Hippocampal formation (tissue), 2 donors: Measurements from ENCODE around the gene PATZ1.
"Not testable (repeated sequence)": the region's sequence is repeated elsewhere in the genome, so short reads cannot be mapped to it uniquely, and the experiment has no call there.

Source experiments
- DNase-seq, 2 donors: peaks; one replicate each; lab custom pipeline; 2025; lab: John Stamatoyannopoulos, UW

Gene PATZ1, protein sequence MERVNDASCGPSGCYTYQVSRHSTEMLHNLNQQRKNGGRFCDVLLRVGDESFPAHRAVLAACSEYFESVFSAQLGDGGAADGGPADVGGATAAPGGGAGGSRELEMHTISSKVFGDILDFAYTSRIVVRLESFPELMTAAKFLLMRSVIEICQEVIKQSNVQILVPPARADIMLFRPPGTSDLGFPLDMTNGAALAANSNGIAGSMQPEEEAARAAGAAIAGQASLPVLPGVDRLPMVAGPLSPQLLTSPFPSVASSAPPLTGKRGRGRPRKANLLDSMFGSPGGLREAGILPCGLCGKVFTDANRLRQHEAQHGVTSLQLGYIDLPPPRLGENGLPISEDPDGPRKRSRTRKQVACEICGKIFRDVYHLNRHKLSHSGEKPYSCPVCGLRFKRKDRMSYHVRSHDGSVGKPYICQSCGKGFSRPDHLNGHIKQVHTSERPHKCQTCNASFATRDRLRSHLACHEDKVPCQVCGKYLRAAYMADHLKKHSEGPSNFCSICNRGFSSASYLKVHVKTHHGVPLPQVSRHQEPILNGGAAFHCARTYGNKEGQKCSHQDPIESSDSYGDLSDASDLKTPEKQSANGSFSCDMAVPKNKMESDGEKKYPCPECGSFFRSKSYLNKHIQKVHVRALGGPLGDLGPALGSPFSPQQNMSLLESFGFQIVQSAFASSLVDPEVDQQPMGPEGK

DNA sequence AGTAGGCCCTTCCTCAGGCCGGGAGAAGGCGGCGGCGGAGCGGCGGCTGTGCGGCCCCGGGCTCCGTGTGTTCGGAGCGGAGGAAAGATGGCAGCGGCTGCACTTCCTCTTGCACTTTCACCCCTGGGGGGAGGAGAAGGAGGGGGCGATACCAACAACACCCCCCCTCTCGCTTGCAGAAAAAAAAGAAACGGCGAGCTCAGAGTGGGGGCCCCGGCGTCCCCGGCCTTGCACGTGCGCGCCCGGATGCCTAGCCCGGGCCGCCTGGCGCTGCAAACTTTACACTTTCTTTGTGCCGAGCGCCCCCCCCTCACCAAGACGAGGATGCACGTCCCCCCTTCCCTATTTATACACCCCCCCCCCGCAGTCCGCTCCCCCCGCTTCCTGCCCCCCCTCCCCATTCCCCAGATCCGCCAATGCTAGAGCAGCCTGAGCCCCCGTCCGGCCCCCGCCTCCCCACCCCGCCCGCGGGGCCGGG lies at the start of gene PATZ1:
Gene PATZ1, minus strand, starts transcription at position 92 of the 478 bp plus-strand sequence. CDS start 744 bp downstream, outside the sequence.
- DNase-seq = peak; percentile 78 to 84

DNA sequence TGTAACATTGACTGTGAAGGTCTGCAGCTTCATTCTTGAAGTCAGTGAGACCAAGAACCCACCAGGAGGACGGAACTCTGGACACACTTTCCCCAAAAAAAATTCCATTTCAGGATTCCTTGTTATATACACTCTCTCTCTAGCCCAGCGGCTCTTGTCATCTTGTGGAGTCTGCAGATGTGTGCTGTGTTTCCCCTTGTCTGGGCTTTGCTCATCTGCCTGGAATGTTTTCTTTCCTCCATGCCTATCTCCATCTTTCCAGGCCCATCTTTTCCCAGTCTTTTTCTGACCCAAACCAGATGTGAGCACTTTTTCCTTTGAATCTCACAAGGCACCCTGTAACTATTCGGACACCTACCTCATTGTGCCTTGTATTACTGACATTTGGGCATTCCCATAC lies 48.2 kb upstream of the PATZ1 start:
- no peak for DNase-seq

DNA sequence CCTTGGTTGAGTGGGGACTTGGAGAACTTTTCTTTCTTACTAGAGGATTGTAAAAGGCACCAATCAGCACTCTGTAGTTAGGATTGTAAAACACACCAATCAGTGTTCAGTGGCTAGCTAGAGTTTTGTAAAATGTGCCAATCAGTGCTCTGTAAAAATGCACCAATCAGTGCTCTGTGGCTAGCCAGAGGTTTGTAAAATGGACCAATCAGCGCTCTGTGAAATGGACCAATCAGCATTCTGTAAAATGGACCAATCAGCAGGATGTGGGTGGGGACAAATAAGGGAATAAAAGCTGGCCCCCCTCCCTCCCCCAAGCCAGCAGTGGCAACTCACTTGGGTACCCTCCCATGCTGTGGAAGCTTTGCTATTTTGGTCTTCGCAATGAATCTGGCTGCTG lies 47.7 kb upstream of the PATZ1 start:
- no peak for DNase-seq

DNA sequence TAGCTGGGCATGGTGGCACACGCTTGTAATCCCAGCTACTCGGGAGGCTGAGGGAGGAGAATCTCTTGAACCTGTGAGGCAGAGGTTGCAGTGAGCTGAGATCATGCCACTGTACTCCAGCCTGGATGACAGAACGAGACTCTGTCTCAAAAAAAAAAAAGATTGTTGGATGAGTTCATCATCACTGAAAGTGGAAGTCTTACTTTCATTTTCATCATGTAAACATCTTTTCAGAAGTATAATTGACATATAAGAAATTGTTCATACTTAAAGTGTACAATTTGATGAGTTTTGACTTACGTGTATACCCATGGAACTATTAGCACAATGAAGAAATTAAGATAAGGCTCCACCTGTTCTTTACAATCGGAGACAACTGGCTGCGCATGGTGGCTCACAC lies 32.5 kb upstream of the PATZ1 start:
- not testable (repeated sequence) for DNase-seq

DNA sequence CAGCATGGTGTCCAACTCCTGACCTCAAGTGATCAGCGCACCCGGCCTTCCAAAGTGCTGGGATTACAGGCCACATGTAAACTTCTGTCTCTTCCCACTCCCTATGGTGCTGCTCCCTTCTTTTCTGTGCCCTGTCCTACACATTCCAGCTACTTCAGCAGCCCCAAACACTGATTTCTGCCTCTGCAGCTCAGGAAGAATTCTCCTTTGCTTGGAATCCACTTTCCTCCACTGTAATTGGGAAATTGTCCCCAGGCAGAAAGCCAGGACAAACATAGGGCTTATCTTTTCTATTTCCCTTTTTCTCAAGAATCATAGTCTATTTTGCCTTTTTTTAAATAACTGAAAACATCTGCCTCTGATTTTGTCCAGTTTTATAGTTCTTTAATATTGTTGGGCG lies 32.0 kb upstream of the PATZ1 start:
- DNase-seq = no peak

DNA sequence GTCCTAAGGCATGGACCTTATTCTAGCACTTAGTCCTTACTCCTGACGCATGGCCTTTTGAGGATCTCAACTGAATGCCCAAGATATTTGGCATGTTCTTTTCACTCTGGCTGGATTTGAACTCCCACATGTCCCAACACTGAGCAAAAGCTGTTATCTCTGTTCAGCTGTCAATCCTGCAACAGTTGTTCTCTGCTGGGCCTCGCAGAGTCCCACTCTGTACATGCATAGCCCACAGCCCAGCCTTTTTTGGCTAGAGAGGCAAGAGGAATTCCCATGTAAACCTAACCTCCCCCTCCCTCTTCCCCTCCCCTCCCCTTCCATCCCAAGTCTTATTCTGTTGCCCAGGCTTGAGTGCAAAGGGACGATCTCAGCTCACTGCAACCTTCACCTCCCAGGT lies 31.5 kb upstream of the PATZ1 start:
- no peak for DNase-seq

DNA sequence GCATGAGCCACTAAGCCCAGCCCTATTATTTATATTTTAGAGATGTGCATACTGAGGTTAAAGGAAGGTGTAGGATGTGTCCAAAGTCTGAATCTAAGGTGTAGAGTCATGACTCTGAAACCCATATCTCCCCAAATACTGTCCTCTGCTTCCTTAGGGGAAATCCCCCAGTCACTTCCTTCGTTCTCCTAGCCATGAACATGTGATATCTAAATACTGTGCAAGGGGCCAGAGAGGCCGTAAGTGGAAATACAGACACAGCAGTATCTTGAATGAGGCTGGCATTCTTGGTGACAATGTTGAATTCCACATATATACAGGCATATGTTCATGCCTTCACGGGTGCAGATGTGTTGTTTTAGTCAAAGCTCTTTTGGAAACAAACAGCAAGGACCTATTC lies 21.3 kb upstream of the PATZ1 start:
- DNase-seq = no peak

DNA sequence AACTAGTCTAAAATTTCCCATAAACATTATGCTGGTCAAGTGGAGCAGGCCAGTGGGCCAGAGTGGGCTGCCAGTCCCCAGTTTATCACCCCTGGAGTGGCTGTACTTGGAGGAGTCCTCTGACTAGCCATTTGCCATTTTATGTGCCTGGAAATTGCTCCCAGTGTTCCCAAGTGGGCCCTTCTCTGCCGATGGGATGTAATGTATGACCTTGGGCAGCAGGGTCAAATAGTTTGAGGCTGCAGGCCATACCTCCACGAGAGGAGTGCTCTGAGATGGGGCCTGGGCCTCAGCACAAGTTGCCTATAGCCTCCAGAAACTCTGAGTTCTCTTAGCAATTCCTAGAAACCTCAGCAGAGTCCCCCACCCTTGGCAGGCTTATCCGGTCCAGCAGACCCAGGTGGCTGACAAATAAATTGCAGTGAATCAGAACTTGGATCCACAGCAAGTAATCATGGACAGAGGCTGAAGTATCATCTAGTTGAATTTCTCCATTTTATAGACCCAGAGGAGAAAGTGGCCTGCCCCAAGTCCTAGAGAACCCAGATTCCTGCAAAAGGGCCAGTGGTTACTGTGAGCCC lies 17.8 kb upstream of the PATZ1 start:
- no peak for DNase-seq

DNA sequence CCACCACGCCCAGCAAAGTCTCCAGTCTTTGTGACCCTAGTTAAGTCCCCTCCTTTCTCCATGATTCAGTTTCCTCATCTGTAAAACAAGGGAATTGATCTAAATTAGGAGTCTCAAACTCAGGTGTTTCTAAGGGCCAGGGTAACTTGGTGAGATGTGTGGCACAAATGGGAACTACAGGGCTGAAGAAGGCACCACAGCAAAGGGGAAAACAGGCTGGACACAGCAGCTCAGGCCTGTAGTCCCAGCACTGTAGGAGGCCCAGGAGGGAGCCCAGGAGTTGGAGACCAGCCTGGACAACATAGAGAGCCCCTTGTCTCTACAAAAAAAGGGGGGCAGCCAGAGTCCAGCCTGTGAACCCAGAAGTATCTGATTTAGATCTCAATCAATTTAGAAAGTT lies 15.6 kb upstream of the PATZ1 start:
- no peak for DNase-seq

DNA sequence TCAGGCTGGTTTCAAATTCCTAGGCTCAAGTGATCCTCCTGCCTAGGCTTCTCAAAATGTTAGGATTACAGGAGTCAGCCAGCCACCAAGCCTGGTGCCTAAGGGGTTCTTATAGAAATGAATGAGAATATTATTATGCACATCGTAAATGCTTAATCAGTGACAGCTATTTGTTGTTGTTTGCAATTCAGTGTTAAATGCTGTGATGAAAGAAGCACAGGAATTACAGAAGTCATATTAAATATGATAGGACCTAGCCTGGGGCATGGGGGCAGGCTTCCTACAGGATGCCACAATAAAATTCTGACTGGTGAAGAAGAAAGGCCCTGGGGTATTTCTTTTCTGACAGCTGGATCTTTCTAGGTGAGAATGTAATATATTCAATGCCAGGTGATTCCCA lies 13.9 kb upstream of the PATZ1 start:
- DNase-seq = no peak

DNA sequence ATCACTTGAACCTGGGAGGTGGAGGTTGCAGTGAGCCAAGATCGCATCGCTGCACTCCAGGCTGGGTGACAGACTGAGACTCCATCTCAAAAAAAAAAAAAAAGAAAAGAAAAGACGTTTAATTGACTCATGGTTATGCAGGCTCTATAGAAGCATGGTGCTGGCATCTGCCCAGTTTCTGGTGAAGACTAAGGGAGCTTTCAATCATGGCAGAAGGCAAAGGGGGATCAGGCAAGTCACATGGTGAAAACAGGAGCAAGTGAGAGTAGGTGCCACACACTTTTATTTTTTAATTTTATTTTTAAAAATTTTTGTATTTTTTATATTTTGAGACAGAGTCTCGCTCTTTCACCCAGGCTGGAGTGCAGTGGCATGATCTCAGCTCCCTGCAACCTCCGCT lies 8.4 kb upstream of the PATZ1 start:
- no peak for DNase-seq

DNA sequence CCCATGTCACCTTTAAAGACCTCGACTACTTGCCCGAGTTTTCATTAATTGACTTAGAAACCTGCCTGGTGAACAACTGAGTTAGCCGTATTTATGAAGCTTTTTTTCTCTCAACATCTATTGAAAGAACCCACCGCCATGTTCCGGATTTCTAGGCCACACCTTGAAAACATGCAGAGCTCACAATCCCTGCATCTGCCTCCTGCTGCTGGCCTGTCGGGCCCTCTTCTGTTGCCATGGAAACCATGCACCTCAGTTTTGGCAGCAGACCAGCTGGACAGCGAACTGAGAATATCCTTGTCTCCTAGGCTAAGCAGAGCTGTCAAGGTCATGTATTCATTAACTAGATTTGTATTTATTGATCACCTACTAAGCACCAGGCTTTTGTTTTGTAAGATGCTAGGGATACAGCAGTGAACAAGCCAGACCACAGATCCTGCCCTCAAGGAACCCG lies 4.3 kb upstream of the PATZ1 start:
- DNase-seq = no peak

DNA sequence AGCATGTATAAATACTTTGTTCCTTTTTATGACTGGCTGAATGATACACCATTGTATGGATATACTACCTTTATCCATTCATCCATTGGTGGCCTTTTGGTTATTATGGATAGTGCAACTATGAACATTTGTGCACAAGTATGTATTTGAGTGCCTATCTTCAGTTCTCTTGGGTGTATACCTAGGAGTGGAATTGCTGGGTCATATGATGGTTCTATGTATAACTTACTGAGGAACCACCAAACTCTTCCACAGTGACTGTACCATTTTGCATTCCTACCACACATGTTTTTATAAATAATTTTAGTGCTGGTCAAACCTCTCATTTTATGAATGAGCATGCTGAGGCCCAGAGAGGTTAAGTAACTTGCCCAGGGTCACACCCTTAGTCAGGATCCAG lies 3.8 kb upstream of the PATZ1 start:
- DNase-seq = no peak

DNA sequence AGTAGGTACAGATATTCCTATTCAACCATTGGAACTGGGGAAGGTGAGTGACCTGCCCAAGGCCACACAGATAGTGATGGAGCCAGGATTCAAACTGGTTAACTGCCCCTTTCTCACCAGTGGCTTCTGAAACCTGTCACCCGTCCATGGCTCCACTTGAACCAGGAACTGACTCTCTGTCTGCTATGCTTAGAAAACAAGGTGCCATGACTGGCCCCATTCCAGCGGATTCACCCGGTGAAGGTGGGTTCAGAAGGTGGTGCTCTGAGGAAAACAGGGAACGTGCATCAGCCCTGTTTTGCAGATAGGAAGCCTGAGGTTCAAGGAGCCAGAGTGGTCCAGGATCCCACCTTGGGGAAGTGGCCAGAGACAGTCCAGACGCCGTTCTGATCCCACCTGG lies 2.6 kb upstream of the PATZ1 start:
- DNase-seq = no peak

DNA sequence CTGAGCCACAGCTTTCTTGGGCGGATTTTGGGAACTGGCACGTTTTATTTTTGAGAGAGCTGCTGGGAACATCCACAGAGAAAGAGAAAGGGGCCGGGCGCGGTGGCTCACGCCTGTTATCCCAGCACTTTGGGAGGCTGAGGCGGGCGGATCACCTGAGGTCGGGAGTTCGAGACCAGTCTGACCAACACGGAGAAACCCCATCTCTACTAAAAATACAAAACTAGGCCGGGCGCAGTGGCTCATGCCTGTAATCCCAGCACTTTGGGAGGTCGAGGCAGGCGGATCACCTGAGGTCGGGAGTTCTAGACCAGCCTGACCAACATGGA lies 1.8 kb upstream of the PATZ1 start:
- not testable (repeated sequence) for DNase-seq

DNA sequence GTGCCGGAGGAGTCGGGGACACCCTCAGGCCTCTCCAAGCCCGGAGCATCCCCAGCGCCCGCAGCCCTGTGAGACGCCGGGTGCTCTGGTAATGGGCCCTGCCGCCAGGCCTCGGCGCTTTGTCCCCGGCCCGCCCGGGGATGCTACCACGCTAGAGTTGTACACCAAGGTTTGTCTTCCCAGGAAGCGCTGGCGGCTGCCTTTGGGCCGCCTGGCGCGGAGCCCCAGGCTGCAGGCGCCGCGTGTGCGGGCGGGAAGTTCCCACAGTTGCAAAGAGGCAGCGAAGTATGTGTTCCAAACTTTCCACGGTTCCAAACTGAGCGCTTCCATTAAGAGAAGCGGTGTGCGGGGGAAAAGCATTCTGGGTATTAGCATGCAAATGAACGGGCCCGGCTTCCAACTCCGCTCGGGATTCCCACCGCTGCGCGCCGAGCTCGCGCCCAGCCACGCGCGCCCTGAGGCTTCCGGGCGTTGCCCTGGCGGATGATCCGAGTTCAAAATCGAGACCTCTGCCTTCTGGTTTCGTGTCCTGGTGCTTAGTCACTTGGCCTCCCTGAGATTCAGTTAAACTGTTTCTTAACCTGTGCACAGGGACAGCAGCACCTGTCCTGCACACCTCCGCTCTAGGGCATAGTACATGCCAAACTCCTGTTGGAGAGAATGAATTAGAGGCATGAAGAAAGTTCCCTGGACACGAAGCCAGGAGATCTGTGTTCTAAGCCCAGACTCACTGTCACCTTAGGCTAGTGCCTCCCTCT lies 1.3 kb upstream of the PATZ1 start:
- DNase-seq = peak; percentile 47 to 68

DNA sequence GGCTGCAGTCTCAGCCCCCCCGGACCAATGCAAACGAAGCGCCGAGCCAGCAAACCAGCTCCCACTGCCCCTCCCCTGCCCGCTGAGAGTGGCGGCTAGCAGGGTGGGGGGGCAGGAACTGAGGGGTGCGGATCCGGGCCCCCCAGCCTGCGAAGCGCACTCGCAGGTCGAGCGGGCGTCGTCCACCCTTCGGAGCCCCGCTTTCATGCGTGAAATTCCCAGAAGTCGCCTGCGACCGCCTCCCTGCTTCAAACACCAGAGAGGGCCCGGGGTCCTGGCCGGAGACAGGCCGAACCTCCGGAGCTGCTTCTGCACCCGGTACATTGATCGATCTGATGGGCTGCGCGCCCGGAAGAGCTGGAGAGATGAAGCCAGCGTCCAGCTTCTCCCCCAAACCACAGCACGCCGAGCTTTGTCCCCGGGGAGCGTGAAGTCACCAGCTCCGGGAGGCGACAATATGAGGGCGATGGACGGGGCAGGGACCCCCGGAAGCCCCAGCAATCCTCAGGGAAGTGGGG lies 646 bp upstream of the PATZ1 start:
- peak in 1 of 2 donors; percentile 41 for DNase-seq

DNA sequence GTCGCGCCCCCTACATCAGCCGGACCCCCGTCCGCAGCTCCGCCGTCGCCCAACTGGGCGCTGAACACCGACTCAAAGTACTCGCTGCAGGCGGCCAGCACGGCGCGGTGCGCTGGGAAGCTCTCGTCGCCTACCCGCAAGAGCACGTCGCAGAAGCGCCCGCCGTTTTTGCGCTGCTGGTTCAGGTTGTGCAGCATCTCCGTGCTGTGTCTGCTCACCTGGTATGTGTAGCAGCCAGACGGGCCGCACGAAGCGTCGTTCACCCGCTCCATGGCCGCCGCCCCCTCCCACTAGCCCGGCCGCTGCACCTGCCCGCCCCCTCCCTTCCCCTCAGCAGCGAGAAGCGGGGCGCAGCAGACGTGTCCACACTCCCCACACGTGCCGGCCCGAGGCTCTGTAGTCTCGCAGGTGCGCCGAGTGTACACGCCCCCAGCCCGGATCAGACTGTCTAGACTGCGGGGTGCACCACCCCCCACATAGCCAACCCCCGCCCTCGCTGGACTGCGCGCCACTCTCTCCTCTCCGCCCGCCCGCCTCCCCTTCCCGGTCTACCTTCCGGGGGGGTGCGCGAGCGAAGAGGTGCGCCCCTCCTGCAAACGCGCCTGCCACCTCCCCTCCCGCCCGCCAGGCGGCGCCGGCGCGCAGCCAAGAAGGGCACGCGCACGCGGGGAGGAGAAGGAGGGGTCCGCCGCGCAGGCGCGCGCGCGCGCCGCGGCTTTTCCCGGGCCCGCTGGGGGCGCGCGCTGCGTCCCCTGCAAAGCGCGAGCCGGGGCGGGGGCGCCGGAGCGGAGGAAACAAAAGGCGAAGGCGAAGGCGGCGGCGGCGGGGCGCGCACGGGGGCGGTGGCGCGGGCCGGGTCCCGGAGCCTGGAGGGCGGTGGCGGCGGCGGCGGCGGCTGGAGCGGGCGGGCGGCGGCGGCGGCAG lies 553 bp downstream of the PATZ1 start:
- DNase-seq = peak; percentile 62 to 84

DNA sequence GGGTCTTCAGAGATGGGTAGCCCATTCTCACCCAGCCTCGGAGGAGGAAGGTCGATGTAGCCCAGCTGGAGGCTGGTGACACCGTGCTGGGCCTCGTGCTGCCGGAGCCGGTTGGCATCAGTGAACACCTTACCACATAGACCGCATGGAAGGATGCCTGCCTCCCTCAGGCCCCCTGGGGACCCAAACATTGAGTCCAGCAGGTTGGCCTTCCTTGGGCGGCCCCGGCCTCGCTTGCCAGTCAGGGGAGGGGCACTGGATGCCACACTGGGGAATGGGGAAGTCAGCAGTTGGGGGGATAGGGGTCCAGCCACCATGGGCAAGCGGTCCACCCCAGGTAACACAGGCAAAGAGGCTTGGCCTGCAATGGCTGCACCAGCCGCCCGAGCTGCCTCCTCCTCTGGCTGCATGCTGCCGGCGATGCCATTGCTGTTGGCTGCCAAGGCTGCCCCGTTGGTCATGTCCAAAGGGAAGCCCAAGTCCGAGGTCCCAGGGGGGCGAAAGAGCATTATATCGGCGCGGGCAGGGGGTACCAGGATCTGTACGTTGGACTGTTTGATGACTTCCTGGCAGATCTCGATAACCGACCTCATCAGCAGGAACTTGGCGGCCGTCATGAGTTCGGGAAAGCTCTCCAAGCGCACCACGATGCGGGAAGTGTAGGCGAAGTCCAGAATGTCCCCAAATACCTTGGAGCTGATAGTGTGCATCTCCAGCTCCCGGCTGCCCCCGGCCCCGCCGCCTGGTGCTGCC lies 1.4 kb downstream of the PATZ1 start:
- no peak for DNase-seq

DNA sequence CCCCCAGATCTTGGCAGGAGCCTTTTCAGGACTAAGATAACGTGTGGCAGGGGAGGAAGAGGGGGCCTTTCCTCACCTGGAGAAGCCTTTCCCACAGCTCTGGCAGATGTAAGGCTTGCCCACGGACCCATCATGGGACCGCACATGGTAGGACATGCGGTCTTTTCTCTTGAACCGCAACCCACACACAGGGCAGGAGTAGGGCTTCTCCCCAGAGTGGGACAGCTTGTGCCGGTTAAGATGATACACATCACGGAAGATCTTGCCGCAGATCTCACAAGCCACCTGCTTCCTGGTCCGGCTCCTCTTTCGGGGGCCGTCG lies 1.9 kb downstream of the PATZ1 start:
- DNase-seq = no peak
